ENCODE data around the gene GLIS2. TPM values are rescaled to one million over a fixed set of nuclear protein-coding genes. Genes with fewer than 3 reads are reported as not detected.

GLIS2 gene
- total RNA-seq, 1 experiment from 2014 or later, result 23.0 TPM

- TF ChIP-seq, protein P1, sequence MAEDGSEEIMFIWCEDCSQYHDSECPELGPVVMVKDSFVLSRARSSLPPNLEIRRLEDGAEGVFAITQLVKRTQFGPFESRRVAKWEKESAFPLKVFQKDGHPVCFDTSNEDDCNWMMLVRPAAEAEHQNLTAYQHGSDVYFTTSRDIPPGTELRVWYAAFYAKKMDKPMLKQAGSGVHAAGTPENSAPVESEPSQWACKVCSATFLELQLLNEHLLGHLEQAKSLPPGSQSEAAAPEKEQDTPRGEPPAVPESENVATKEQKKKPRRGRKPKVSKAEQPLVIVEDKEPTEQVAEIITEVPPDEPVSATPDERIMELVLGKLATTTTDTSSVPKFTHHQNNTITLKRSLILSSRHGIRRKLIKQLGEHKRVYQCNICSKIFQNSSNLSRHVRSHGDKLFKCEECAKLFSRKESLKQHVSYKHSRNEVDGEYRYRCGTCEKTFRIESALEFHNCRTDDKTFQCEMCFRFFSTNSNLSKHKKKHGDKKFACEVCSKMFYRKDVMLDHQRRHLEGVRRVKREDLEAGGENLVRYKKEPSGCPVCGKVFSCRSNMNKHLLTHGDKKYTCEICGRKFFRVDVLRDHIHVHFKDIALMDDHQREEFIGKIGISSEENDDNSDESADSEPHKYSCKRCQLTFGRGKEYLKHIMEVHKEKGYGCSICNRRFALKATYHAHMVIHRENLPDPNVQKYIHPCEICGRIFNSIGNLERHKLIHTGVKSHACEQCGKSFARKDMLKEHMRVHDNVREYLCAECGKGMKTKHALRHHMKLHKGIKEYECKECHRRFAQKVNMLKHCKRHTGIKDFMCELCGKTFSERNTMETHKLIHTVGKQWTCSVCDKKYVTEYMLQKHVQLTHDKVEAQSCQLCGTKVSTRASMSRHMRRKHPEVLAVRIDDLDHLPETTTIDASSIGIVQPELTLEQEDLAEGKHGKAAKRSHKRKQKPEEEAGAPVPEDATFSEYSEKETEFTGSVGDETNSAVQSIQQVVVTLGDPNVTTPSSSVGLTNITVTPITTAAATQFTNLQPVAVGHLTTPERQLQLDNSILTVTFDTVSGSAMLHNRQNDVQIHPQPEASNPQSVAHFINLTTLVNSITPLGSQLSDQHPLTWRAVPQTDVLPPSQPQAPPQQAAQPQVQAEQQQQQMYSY (CRISPR knock-in tag; IDR thresholded peaks at IDR 0.05), result no peak
Observed at GRCh38 chr16:4380119-4381063, 64.5 kb downstream of the GLIS2 start (continued).

DNA sequence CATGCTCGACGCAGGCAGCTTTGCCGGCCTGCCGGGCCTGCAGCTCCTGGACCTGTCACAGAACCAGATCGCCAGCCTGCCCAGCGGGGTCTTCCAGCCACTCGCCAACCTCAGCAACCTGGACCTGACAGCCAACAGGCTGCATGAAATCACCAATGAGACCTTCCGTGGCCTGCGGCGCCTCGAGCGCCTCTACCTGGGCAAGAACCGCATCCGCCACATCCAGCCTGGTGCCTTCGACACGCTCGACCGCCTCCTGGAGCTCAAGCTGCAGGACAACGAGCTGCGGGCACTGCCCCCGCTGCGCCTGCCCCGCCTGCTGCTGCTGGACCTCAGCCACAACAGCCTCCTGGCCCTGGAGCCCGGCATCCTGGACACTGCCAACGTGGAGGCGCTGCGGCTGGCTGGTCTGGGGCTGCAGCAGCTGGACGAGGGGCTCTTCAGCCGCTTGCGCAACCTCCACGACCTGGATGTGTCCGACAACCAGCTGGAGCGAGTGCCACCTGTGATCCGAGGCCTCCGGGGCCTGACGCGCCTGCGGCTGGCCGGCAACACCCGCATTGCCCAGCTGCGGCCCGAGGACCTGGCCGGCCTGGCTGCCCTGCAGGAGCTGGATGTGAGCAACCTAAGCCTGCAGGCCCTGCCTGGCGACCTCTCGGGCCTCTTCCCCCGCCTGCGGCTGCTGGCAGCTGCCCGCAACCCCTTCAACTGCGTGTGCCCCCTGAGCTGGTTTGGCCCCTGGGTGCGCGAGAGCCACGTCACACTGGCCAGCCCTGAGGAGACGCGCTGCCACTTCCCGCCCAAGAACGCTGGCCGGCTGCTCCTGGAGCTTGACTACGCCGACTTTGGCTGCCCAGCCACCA lies 65.4 kb downstream of the GLIS2 start:
- no peak overlapping the region for H3K4me3 Mint-ChIP-seq
- ChIA-PET CTCF (interaction anchor here (1.0 to 11.7 kb wide), 6 partner anchors 8 to 727 kb away, joined by 3 to 273 read pairs (median 6); partner anchors contain the start of gene DNASE1), POLR2A (interaction anchor here (0.6 to 1.5 kb wide), 4 partner anchors 8 to 12 kb away, joined by 3 to 4 read pairs (median 3); no protein-coding TSS in a partner anchor)
- H3K27me3 Mint-ChIP-seq (ENCODE audit: low read depth), result no peaks in the 10 kb centered on the region
- no peaks in the 10 kb centered on the region for H3K9me3 Mint-ChIP-seq
- no peak for ATAC-seq
- TF ChIP-seq FOXJ3 (CRISPR knock-in tag; IDR thresholded peaks at IDR 0.05; ENCODE audit: borderline replicate concordance) (no peak), KAT7 (CRISPR knock-in tag; IDR thresholded peaks at IDR 0.05; ENCODE audit: borderline replicate concordance) (no peak), SOX15 (CRISPR knock-in tag; IDR thresholded peaks at IDR 0.05) (no peak), FOXK1 (CRISPR knock-in tag; IDR thresholded peaks at IDR 0.05) (no peak)
- H3K4me1 Mint-ChIP-seq, result peaks cover 24% of the 10 kb centered on the region
- DNase-seq (ENCODE audit: low spot score), result no peak
- no peaks in the 10 kb centered on the region for H3K36me3 Mint-ChIP-seq
- no peak overlapping the region for H3K27ac Mint-ChIP-seq

DNA sequence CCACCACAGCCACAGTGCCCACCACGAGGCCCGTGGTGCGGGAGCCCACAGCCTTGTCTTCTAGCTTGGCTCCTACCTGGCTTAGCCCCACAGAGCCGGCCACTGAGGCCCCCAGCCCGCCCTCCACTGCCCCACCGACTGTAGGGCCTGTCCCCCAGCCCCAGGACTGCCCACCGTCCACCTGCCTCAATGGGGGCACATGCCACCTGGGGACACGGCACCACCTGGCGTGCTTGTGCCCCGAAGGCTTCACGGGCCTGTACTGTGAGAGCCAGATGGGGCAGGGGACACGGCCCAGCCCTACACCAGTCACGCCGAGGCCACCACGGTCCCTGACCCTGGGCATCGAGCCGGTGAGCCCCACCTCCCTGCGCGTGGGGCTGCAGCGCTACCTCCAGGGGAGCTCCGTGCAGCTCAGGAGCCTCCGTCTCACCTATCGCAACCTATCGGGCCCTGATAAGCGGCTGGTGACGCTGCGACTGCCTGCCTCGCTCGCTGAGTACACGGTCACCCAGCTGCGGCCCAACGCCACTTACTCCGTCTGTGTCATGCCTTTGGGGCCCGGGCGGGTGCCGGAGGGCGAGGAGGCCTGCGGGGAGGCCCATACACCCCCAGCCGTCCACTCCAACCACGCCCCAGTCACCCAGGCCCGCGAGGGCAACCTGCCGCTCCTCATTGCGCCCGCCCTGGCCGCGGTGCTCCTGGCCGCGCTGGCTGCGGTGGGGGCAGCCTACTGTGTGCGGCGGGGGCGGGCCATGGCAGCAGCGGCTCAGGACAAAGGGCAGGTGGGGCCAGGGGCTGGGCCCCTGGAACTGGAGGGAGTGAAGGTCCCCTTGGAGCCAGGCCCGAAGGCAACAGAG lies 66.3 kb downstream of the GLIS2 start:
- no peaks in the 10 kb centered on the region for H3K36me3 Mint-ChIP-seq
- H3K4me1 Mint-ChIP-seq, result peaks cover 20% of the 10 kb centered on the region
- ChIA-PET CTCF (interaction anchor here (1.0 to 11.7 kb wide), 7 partner anchors 9 to 728 kb away, joined by 3 to 273 read pairs (median 5); partner anchors contain the start of gene DNASE1), POLR2A (interaction anchor here (0.6 to 1.5 kb wide), 3 partner anchors 9 to 11 kb away, joined by 3 read pairs; no protein-coding TSS in a partner anchor)
- H3K27me3 Mint-ChIP-seq (ENCODE audit: low read depth), result no peaks in the 10 kb centered on the region
- no peaks in the 10 kb centered on the region for H3K9me3 Mint-ChIP-seq
- no peak overlapping the region for H3K4me3 Mint-ChIP-seq
- DNase-seq (ENCODE audit: low spot score), result no peak
- no peak overlapping the region for H3K27ac Mint-ChIP-seq
- no peak for TF ChIP-seq TEAD1 (CRISPR knock-in tag; IDR thresholded peaks at IDR 0.05)
- TF ChIP-seq, protein P2, sequence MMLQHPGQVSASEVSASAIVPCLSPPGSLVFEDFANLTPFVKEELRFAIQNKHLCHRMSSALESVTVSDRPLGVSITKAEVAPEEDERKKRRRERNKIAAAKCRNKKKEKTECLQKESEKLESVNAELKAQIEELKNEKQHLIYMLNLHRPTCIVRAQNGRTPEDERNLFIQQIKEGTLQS (CRISPR knock-in tag; conservative IDR thresholded peaks at IDR 0.05), result no peak
- TF ChIP-seq E2F4 (CRISPR knock-in tag; IDR thresholded peaks at IDR 0.05; ENCODE audit: borderline replicate concordance, low read depth), result no peak
- no peak for TF ChIP-seq GABPB1 (CRISPR knock-in tag; IDR thresholded peaks at IDR 0.05)
- TF ChIP-seq NFATC4 (CRISPR knock-in tag; IDR thresholded peaks at IDR 0.05), result no peak
- no peak for TF ChIP-seq SMAD4 (CRISPR knock-in tag; IDR thresholded peaks at IDR 0.05)
- no peak for TF ChIP-seq ZNF121 (CRISPR knock-in tag; IDR thresholded peaks at IDR 0.05)
- no peak for TF ChIP-seq SMAD3 (CRISPR knock-in tag; IDR thresholded peaks at IDR 0.05; ENCODE audit: borderline replicate concordance)
- TF ChIP-seq FOXK1 (CRISPR knock-in tag; IDR thresholded peaks at IDR 0.05), result no peak
- no peak for ATAC-seq
